Pancreas (tissue), 10 donors: Measurements from ENCODE around the gene CACNA1C. TPM values are rescaled to one million over a fixed set of nuclear protein-coding genes. Genes with fewer than 3 reads are reported as not detected.

ENCODE experiments used
- ATAC-seq, 4 donors: fragments of 200-7000 bp; cut with Tn5 transposase; one replicate each; pipeline versions ENCODE4 v1.8.0 to v1.9.1; 2020; ENCODE audit warnings: mild to moderate bottlenecking in 4 of 4, moderate library complexity in 4 of 4
- DNase-seq, 6 donors: peaks; one replicate each; pipeline ENCODE4 v3.0.0-alpha.2; 2020
- FAIRE-seq: peaks from 2 replicates; lab custom pipeline; 2012; peaks lifted over from hg19 to GRCh38; lab: Jason Lieb, UNC
- H3K27ac ChIP-seq, 4 donors: fragments of 200-600 bp; sonication (generic); 1 replicate in 3 of 4; 2 replicates in 1 of 4; pipeline versions ENCODE4 v1.5.0 to v1.8.0; 2020
- H3K27me3 ChIP-seq, 4 donors: fragments of 200-600 bp; one replicate each; pipeline ENCODE4 v1.8.0; 2021
- H3K36me3 ChIP-seq, 3 donors: fragments of 200-600 bp; sonication (generic) in 1 of 3; one replicate each; pipeline versions ENCODE4 v1.5.0 to v1.8.0; 2020 to 2021
- H3K4me1 ChIP-seq, 3 donors: fragments of 200-600 bp; one replicate each; pipeline ENCODE4 v1.8.0; 2021
- H3K4me3 ChIP-seq, 4 donors: fragments of 200-600 bp; sonication (generic) in 2 of 4; one replicate each; pipeline versions ENCODE4 v1.5.0 to v1.8.0; 2020 to 2021
- H3K9me3 ChIP-seq, 4 donors: fragments of 200-600 bp; one replicate each; pipeline ENCODE4 v1.8.0; 2021
- WGBS, 2 donors: extraction: QIAGEN DNeasy Blood & Tissue Kit; methylation state at CpG; one replicate each; pipeline ENCODE4 v1.1.7; 2013; 5-methylcytosine and 5-hydroxymethylcytosine counted together
- intact Hi-C, 3 donors: fragments of 100-400 bp; cut with DNase I; formaldehyde crosslinking; loops; one replicate each; pipeline versions ENCODE4 v1.11.1 to v1.14.2; 2022
- polyA plus RNA-seq, 2 donors: library from polyadenylated mRNA; stranded (reverse); fragments of 200-250 nt; gene quantifications; one replicate each; pipeline ENCODE4 v1.2.3, GENCODE V29; 2013
- total RNA-seq, 6 donors: library from RNA; stranded (reverse); fragmentation: NEBNext Ultra II Directional in 4 of 6; extraction: Animal tissue kit (Norgen Biotek cat#: 25700) in 4 of 6; gene quantifications; one replicate each; pipeline versions ENCODE4 v1.2.1 to v1.2.4, GENCODE V29; 2021 to 2023
- TF ChIP-seq, protein P1 (sequence below), 4 donors: fragments of 200-600 bp; sonication (generic) in 3 of 4; IDR thresholded peaks; one replicate each; pipeline versions ENCODE4 v1.5.0 to v1.8.0; 2021; ENCODE audit warnings: antibody characterized with exemption in 4 of 4
- donor health status: healthy with polysubstance abuse.
- donor health status: DM: no; HTN: no; CAD: no; lungs with moderate emphysema.
- donor health status: DM: no; HTN: no; CAD: no.
- donor health status: control.
- donor health status: control.
- donor health status: Bipolar disorder and iron deficiency.
- donor health status: DM: yes; HTN: yes; CAD: no.
- donor health status: DM: no; HTN: no; CAD: no.
- donor health status: DM: no; HTN: no; CAD: no.
- donor health status: DM: yes; HTN: yes; CAD: no.

Gene CACNA1C
- total and polyA plus RNA-seq, 8 donors: 1.2 to 3.8 (median 2.3) TPM

DNA sequence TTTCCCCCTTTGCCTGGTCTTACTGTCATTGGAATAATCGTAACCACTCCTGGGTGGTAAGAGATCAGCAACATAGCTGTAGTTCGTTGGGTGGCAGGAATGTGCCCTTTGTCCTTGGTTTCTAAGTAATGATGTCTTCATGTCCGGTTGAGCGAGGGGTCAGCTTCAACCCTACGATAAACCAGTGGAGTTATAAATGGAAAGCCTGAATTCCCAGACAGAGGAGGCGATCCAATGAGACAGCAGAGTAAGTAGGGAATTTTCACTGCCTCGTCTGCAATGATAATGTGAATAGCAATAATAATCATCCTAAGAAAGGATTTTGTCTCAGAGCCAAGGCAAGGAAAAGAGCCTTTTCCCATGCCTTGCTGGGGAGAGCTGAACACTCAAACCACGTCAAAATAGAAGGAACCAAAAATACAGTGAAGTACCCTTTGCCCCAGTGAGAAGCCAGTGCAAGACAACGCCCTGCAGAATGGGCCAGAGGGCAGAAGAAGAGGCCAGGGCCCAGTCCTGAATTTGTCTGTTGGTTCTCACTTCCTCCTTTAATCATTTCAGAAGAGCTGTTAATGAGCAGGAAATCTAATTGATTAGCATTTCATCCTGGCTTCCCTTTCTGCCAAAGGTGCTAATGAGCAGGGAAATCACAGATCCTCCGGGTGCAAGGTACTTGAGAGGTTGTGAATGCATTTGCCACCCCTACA is 330.7 kb downstream of the CACNA1C start:
- Histone ChIP-seq H3K27ac (no peak overlapping the region), H3K27me3 (no peaks in the 10 kb centered on the region), H3K4me1 (no peaks in the 10 kb centered on the region), H3K4me3 (no peak overlapping the region), H3K36me3 (no peaks in the 10 kb centered on the region), H3K9me3 (no peaks in the 10 kb centered on the region)
- 48 to 49% methylated on average over 10 of the region's 10 CpGs for WGBS, 2 donors
- ATAC-seq: peak in 1 of 4 donors; percentile 46
- FAIRE-seq: no peak
- TF ChIP-seq, protein P1, sequence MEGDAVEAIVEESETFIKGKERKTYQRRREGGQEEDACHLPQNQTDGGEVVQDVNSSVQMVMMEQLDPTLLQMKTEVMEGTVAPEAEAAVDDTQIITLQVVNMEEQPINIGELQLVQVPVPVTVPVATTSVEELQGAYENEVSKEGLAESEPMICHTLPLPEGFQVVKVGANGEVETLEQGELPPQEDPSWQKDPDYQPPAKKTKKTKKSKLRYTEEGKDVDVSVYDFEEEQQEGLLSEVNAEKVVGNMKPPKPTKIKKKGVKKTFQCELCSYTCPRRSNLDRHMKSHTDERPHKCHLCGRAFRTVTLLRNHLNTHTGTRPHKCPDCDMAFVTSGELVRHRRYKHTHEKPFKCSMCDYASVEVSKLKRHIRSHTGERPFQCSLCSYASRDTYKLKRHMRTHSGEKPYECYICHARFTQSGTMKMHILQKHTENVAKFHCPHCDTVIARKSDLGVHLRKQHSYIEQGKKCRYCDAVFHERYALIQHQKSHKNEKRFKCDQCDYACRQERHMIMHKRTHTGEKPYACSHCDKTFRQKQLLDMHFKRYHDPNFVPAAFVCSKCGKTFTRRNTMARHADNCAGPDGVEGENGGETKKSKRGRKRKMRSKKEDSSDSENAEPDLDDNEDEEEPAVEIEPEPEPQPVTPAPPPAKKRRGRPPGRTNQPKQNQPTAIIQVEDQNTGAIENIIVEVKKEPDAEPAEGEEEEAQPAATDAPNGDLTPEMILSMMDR (IDR thresholded peaks at IDR 0.05): no peak
- intact Hi-C loops: no loop called here
- no peak for DNase-seq

DNA sequence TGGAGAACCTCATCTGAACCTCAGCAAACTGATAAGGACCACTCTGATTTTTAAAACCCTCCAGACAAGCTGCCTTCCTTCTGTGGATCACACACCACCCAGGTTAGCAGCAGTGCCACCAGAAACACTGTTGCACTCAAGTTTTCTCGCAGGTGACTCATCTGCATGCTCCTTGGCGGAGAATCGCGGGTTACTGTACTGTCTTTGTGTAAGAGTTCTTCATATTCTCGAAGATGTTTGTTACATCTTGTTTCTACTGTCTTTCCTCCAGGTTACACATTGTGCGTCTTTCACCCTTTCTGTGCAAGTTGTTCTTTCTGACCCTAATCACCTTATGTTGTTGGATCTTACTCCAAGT is 331.2 kb downstream of the CACNA1C start:
- H3K4me3 ChIP-seq: no peak overlapping the region
- no peak overlapping the region for H3K27ac ChIP-seq
- H3K36me3 ChIP-seq: no peaks in the 10 kb centered on the region
- TF ChIP-seq, protein P1 (IDR thresholded peaks at IDR 0.05): no peak
- DNase-seq (no peak), FAIRE-seq (no peak), ATAC-seq (no peak)
- no peaks in the 10 kb centered on the region for H3K27me3 ChIP-seq
- 80 to 84% methylated on average over 6 of the region's 6 CpGs for WGBS, 2 donors
- H3K4me1 ChIP-seq: no peaks in the 10 kb centered on the region
- intact Hi-C loops: no loop called here
- no peaks in the 10 kb centered on the region for H3K9me3 ChIP-seq

GRCh38 chr12:2384533-2385351 is 332.0 kb downstream of the CACNA1C start:
- ATAC-seq (peak in 1 of 4 donors; percentile 24), DNase-seq (no peak), FAIRE-seq (no peak)
- Histone ChIP-seq H3K4me3 (no peak overlapping the region), H3K27ac (no peak overlapping the region), H3K4me1 (no peaks in the 10 kb centered on the region), H3K36me3 (no peaks in the 10 kb centered on the region), H3K27me3 (no peaks in the 10 kb centered on the region), H3K9me3 (no peaks in the 10 kb centered on the region)
- TF ChIP-seq, protein P1 (IDR thresholded peaks at IDR 0.05): no peak
- WGBS, 2 donors: 67 to 69% methylated on average over 17 of the region's 17 CpGs
- intact Hi-C loops: no loop called here

GRCh38 chr12:2385529-2385928 is 332.7 kb downstream of the CACNA1C start:
- WGBS, 2 donors: 71% methylated on average over 5 of the region's 5 CpGs
- no peaks in the 10 kb centered on the region for H3K36me3 ChIP-seq
- H3K9me3 ChIP-seq: no peaks in the 10 kb centered on the region
- H3K27ac ChIP-seq: no peak overlapping the region
- H3K4me1 ChIP-seq: no peaks in the 10 kb centered on the region
- H3K27me3 ChIP-seq: no peaks in the 10 kb centered on the region
- no peak for DNase-seq
- ATAC-seq: no peak
- intact Hi-C loops: no loop called here
- H3K4me3 ChIP-seq: no peak overlapping the region
- FAIRE-seq: no peak
- TF ChIP-seq, protein P1 (IDR thresholded peaks at IDR 0.05): no peak

DNA sequence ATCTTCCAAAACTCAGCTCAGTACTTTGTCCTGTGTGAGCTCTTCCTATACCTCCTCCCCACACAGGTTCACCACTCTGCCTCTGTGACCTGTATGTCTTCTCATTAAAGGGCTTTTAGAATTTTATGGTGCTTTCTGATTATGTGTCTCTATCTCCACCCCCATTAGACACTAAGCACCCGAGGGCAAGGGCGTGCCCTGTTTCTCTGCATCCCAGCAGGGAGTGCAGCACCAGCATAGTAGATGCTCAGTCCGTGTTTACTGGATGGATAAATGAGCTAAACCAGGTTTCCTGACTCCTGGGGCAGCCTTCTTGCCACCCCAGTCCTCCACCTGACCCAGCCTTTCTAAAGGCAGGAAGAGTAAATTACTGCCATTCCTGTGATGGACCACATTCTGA is 333.8 kb downstream of the CACNA1C start:
- H3K27ac ChIP-seq: no peak overlapping the region
- no peaks in the 10 kb centered on the region for H3K4me1 ChIP-seq
- H3K4me3 ChIP-seq: no peak overlapping the region
- no peaks in the 10 kb centered on the region for H3K27me3 ChIP-seq
- H3K9me3 ChIP-seq: no peaks in the 10 kb centered on the region
- DNase-seq: no peak
- H3K36me3 ChIP-seq: no peaks in the 10 kb centered on the region
- 53 to 61% methylated on average over 3 of the region's 3 CpGs for WGBS, 2 donors
- intact Hi-C loops: no loop called here
- TF ChIP-seq, protein P1 (IDR thresholded peaks at IDR 0.05): no peak
- FAIRE-seq: no peak
- ATAC-seq: no peak
